ENCODE results near the gene PISD.

The PISD gene

GRCh38 chr22:31572939-31573338, 89.1 kb downstream of the PISD start:
- TF ChIP-seq, protein P1, sequence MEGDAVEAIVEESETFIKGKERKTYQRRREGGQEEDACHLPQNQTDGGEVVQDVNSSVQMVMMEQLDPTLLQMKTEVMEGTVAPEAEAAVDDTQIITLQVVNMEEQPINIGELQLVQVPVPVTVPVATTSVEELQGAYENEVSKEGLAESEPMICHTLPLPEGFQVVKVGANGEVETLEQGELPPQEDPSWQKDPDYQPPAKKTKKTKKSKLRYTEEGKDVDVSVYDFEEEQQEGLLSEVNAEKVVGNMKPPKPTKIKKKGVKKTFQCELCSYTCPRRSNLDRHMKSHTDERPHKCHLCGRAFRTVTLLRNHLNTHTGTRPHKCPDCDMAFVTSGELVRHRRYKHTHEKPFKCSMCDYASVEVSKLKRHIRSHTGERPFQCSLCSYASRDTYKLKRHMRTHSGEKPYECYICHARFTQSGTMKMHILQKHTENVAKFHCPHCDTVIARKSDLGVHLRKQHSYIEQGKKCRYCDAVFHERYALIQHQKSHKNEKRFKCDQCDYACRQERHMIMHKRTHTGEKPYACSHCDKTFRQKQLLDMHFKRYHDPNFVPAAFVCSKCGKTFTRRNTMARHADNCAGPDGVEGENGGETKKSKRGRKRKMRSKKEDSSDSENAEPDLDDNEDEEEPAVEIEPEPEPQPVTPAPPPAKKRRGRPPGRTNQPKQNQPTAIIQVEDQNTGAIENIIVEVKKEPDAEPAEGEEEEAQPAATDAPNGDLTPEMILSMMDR (IDR thresholded peaks at IDR 0.05; ENCODE audit: low read depth, low read length, missing control alignments) = no peak
- no peak overlapping the region for H3K4me3 ChIP-seq (replicated peaks; ENCODE audit: low read depth, low read length)
- DNase-seq (ENCODE audit: extremely low read depth, low read depth) = no peak

DNA sequence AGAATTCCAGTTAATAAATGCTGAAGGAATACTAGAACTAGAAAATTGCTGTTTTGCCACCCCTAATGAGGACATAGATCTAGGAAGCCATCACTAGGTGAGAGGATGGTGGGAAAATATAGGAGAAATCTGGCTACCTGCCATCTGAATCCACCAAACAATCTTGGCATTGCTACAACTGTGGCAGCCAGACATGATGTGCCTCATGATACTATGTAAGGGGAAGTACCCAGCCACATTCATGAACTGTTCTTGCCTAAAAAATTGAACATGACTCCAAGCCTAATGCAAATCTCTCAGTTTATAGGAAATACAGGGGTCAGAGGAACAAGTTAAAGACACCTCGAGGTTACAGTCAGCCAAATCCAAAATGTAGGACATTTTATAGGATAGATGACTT, 92.9 kb downstream of the PISD start:
- H3K4me3 ChIP-seq (replicated peaks; ENCODE audit: low read depth, low read length) = no peak overlapping the region
- no peak for DNase-seq (ENCODE audit: extremely low read depth, low read depth)
- TF ChIP-seq, protein P1 (IDR thresholded peaks at IDR 0.05; ENCODE audit: low read depth, low read length, missing control alignments) = no peak

All from HFF-Myc (cell line).